Tibial nerve (tissue), 4 donors: Measurements from ENCODE around the gene CANT1. TPM values are rescaled to one million over a fixed set of nuclear protein-coding genes. Genes with fewer than 3 reads are reported as not detected.
A peak's percentile ranks its signal among the peaks of the same experiment; 100 is the strongest.

Source experiments
- DNase-seq, 2 donors: peaks; one replicate each; pipeline ENCODE4 v3.0.0-alpha.2; 2019; ENCODE audit warnings: low spot score in 2 of 2
- H3K27ac ChIP-seq, 4 donors: fragments of 200-600 bp; sonication (generic) in 3 of 4; one replicate each; pipeline ENCODE4 v1.5.1; 2017 to 2019; ENCODE audit warnings: mild to moderate bottlenecking in 1 of 4
- H3K27me3 ChIP-seq, 2 donors: fragments of 200-600 bp; sonication (generic) in 1 of 2; one replicate each; pipeline versions ENCODE4 v1.5.1 to v1.6.0; 2017 to 2019
- H3K36me3 ChIP-seq, 3 donors: fragments of 200-600 bp; sonication (generic); one replicate each; pipeline ENCODE4 v1.5.1; 2018 to 2019
- H3K4me1 ChIP-seq, 4 donors: fragments of 200-600 bp; sonication (generic) in 3 of 4; one replicate each; pipeline ENCODE4 v1.5.1; 2017 to 2019
- H3K4me3 ChIP-seq, 4 donors: fragments of 200-600 bp; sonication (generic) in 3 of 4; one replicate each; pipeline ENCODE4 v1.5.1; 2017 to 2019; ENCODE audit warnings: mild to moderate bottlenecking in 1 of 4, moderate library complexity in 1 of 4
- H3K9me3 ChIP-seq, 4 donors: fragments of 200-600 bp; sonication (generic) in 3 of 4; one replicate each; pipeline ENCODE4 v1.5.1; 2017 to 2019
- CTCF ChIP-seq, 5 experiments: fragments of 200-600 bp in 3 of 5; fragments of 450-650 bp in 2 of 5; sonication (generic) in 3 of 5; IDR thresholded peaks; one replicate each; pipeline ENCODE4 v1.5.1; 2016 to 2019; ENCODE audit warnings: antibody characterized with exemption in 5 of 5, mild to moderate bottlenecking in 3 of 5, moderate library complexity in 2 of 5
- EP300 ChIP-seq, 2 donors: sonication (generic); formaldehyde crosslinking; IDR thresholded peaks; one replicate each; pipeline ENCODE4 v1.6.1; 2017; ENCODE audit warnings: antibody characterized with exemption in 2 of 2, mild to moderate bottlenecking in 1 of 2
- POLR2A ChIP-seq, 2 donors: fragments of 450-650 bp; IDR thresholded peaks; one replicate each; pipeline ENCODE4 v1.6.1; 2017; ENCODE audit warnings: antibody characterized with exemption in 2 of 2, mild to moderate bottlenecking in 2 of 2, moderate library complexity in 2 of 2
- WGBS, 2 donors: methylation state at CpG; one replicate each; pipeline ENCODE4 v1.1.5; 2018; 5-methylcytosine and 5-hydroxymethylcytosine counted together
- total RNA-seq, 4 donors: library from RNA; depleted of rRNA; stranded (reverse); fragments of >200 nt; gene quantifications; one replicate each; pipeline ENCODE4 v1.1.0, GENCODE V29; 2016

The CANT1 gene
- total RNA-seq, 4 donors from 2014 or later = 21.0 to 27.3 (median 25.5) TPM

- no peak for DNase-seq
- H3K9me3 ChIP-seq = no peaks in the 10 kb centered on the region
- H3K36me3 ChIP-seq = peaks cover 0 to 89% (median 29%) of the 10 kb centered on the region in 3 donors
- no peak overlapping the region for H3K4me3 ChIP-seq
- H3K27ac ChIP-seq = peak overlapping the region in 1 of 4 donors; percentile 60
- no peak for TF ChIP-seq CTCF (IDR thresholded peaks at IDR 0.05)
- no peak for TF ChIP-seq POLR2A (IDR thresholded peaks at IDR 0.05)
- TF ChIP-seq EP300 (IDR thresholded peaks at IDR 0.05) = no peak
- 86 to 95% methylated on average over 19 to 27 of the region's 27 CpGs for WGBS, 2 donors
- no peaks in the 10 kb centered on the region for H3K27me3 ChIP-seq
- peaks cover 0 to 41% (median 6%) of the 10 kb centered on the region in 4 donors for H3K4me1 ChIP-seq
These were observed 12.3 kb downstream of the CANT1 start for GRCh38 chr17:78997231-78997741.

GRCh38 chr17:78996781-78997201 lies 12.8 kb downstream of the CANT1 start:
- H3K36me3 ChIP-seq = peaks cover 0 to 93% (median 29%) of the 10 kb centered on the region in 3 donors

GRCh38 chr17:78995761-78996451 lies 13.7 kb downstream of the CANT1 start:
- no peaks in the 10 kb centered on the region for H3K27me3 ChIP-seq
- TF ChIP-seq POLR2A (IDR thresholded peaks at IDR 0.05) (no peak), CTCF (IDR thresholded peaks at IDR 0.05) (no peak), EP300 (IDR thresholded peaks at IDR 0.05) (no peak)
- H3K4me3 ChIP-seq = no peak overlapping the region
- DNase-seq = no peak
- no peaks in the 10 kb centered on the region for H3K9me3 ChIP-seq
- H3K36me3 ChIP-seq = peaks cover 0 to 93% (median 36%) of the 10 kb centered on the region in 3 donors
- peak overlapping the region in 2 of 4 donors; percentile 11 to 60 for H3K27ac ChIP-seq
- H3K4me1 ChIP-seq = peaks cover 0 to 41% (median 6%) of the 10 kb centered on the region in 4 donors
- WGBS, 2 donors = 58 to 80% methylated on average over 15 to 18 of the region's 18 CpGs

More at GRCh38 chr17:78996781-78997201, 12.8 kb downstream of the CANT1 start:
- no peaks in the 10 kb centered on the region for H3K9me3 ChIP-seq
- peak overlapping the region in 2 of 4 donors; percentile 11 to 60 for H3K27ac ChIP-seq
- no peak for DNase-seq
- H3K27me3 ChIP-seq = no peaks in the 10 kb centered on the region
- H3K4me3 ChIP-seq = no peak overlapping the region
- 93% methylated on average over 16 of the region's 16 CpGs for WGBS, 2 donors
- peaks cover 0 to 41% (median 6%) of the 10 kb centered on the region in 4 donors for H3K4me1 ChIP-seq
- TF ChIP-seq EP300 (IDR thresholded peaks at IDR 0.05) = no peak
- TF ChIP-seq POLR2A (IDR thresholded peaks at IDR 0.05) = no peak
- no peak for TF ChIP-seq CTCF (IDR thresholded peaks at IDR 0.05)

- peak overlapping the region in 1 of 4 donors; percentile 60 for H3K27ac ChIP-seq
- TF ChIP-seq POLR2A (IDR thresholded peaks at IDR 0.05) = no peak
- no peak for TF ChIP-seq CTCF (IDR thresholded peaks at IDR 0.05)
- TF ChIP-seq EP300 (IDR thresholded peaks at IDR 0.05) = no peak
- H3K9me3 ChIP-seq = no peaks in the 10 kb centered on the region
- H3K4me3 ChIP-seq = no peak overlapping the region
- peaks cover 0 to 41% (median 6%) of the 10 kb centered on the region in 4 donors for H3K4me1 ChIP-seq
- H3K27me3 ChIP-seq = no peaks in the 10 kb centered on the region
- no peak for DNase-seq
- peaks cover 0 to 93% (median 36%) of the 10 kb centered on the region in 3 donors for H3K36me3 ChIP-seq
- 94% methylated on average over 34 of the region's 34 CpGs for WGBS, 2 donors
These were observed 14.4 kb downstream of the CANT1 start for GRCh38 chr17:78995022-78995760.
